ENCODE results near the gene RAC3. TPM values are rescaled to one million over a fixed set of nuclear protein-coding genes. Genes with fewer than 3 reads are reported as not detected.
A peak's percentile ranks its signal among the peaks of the same experiment; 100 is the strongest.

RAC3 gene
- total RNA-seq, 6 experiments from 2014 or later, result 4.3 to 8.5 (median 5.6) TPM

GRCh38 chr17:82055023-82055964, 23.8 kb downstream of the RAC3 start:
- Mint-ChIP-seq H3K4me1 (ENCODE audit: low read depth) (peaks cover 10% of the 10 kb centered on the region; the same call in 1 of the 2 replicates), H3K36me3 (ENCODE audit: low read depth) (peaks cover 3% of the 10 kb centered on the region; the same call in 1 of the 2 replicates), H3K4me3 (no peak overlapping the region), H3K27me3 (ENCODE audit: insufficient read depth) (peaks cover 3% of the 10 kb centered on the region; the same call in 1 of the 2 replicates), H3K27ac (peak overlapping the region; percentile 18; the same call in 1 of the 2 replicates), H3K9me3 (no peaks in the 10 kb centered on the region)
- no peak for DNase-seq
- TF ChIP-seq CTCF (IDR thresholded peaks at IDR 0.05), result no peak

- TF ChIP-seq CTCF (IDR thresholded peaks at IDR 0.05), result no peak
- Mint-ChIP-seq H3K27me3 (ENCODE audit: insufficient read depth) (peaks cover 5% of the 10 kb centered on the region; the same call in 1 of the 2 replicates), H3K27ac (no peak overlapping the region), H3K4me3 (no peak overlapping the region), H3K36me3 (ENCODE audit: low read depth) (peaks cover 4% of the 10 kb centered on the region; the same call in 1 of the 2 replicates), H3K4me1 (ENCODE audit: low read depth) (peaks cover 10% of the 10 kb centered on the region; the same call in 1 of the 2 replicates), H3K9me3 (no peaks in the 10 kb centered on the region)
- no peak for DNase-seq
These were observed 24.7 kb downstream of the RAC3 start for GRCh38 chr17:82055965-82056728.

- no peak for TF ChIP-seq CTCF (IDR thresholded peaks at IDR 0.05)
- DNase-seq, result no peak
- Mint-ChIP-seq H3K4me3 (no peak overlapping the region), H3K4me1 (ENCODE audit: low read depth) (peaks cover 10% of the 10 kb centered on the region; the same call in 1 of the 2 replicates), H3K36me3 (ENCODE audit: low read depth) (peaks cover 4% of the 10 kb centered on the region; the same call in 1 of the 2 replicates), H3K27ac (no peak overlapping the region), H3K9me3 (no peaks in the 10 kb centered on the region), H3K27me3 (ENCODE audit: insufficient read depth) (peaks cover 5% of the 10 kb centered on the region; the same call in 1 of the 2 replicates)
These were observed 25.5 kb downstream of the RAC3 start for GRCh38 chr17:82056729-82057621.

- TF ChIP-seq CTCF (IDR thresholded peaks at IDR 0.05), result no peak
These were observed 26.9 kb downstream of the RAC3 start for GRCh38 chr17:82058230-82058854.

More at GRCh38 chr17:82058230-82058854, 26.9 kb downstream of the RAC3 start:
- H3K9me3 Mint-ChIP-seq, result no peaks in the 10 kb centered on the region
- H3K4me3 Mint-ChIP-seq, result no peak overlapping the region
- peaks cover 4% of the 10 kb centered on the region; the same call in 1 of the 2 replicates for H3K36me3 Mint-ChIP-seq (ENCODE audit: low read depth)
- peaks cover 2% of the 10 kb centered on the region; the same call in 1 of the 2 replicates for H3K4me1 Mint-ChIP-seq (ENCODE audit: low read depth)
- peaks cover 5% of the 10 kb centered on the region; the same call in 1 of the 2 replicates for H3K27me3 Mint-ChIP-seq (ENCODE audit: insufficient read depth)
- DNase-seq, result no peak
- no peak overlapping the region for H3K27ac Mint-ChIP-seq
